GM23248 (cell line): ENCODE data around the gene RNF14.

Experiments used
- EZH2 ChIP-seq: fragments of 200-600 bp; sonication (generic); IDR thresholded peaks from 2 replicates; pipeline ENCODE4 v1.6.1; 2018; ENCODE audit warnings: antibody characterized with exemption, mild to moderate bottlenecking; ENCODE audit not compliant: insufficient read depth, poor library complexity, severe bottlenecking
- EZH2phosphoT487 ChIP-seq: fragments of 200-600 bp; sonication (generic); IDR thresholded peaks from 2 replicates; pipeline ENCODE4 v1.6.1; 2018; ENCODE audit warnings: antibody characterized with exemption, moderate library complexity, mild to moderate bottlenecking, low read depth; ENCODE audit not compliant: insufficient read depth

DNA sequence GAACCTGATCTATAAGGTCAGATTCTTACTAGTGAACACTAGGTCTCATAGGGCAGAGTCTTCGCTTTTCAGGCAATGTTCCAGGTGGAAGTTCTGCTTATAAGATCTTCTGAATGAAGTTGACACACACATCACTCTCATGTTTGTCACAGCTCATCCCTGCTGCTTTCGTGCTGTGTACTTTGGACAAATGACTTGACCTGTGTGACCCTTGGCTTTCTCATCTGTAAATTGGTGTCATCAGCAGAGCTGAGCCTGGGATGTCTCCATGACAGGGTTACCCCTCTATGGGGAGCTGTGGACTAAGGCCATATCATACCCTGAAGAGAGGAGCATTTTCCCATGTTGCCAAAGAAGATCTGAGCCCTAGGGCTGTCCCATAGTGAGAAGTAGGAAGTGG, 42.5 kb upstream of the RNF14 start:
- TF ChIP-seq EZH2phosphoT487 (no peak), EZH2 (no peak)
